Ovary (tissue), 9 donors: ENCODE results near the gene FARS2. TPM values are rescaled to one million over a fixed set of nuclear protein-coding genes. Genes with fewer than 3 reads are reported as not detected.

Experiments
- DNase-seq, 5 donors: peaks; one replicate each; pipeline ENCODE4 v3.0.0-alpha.2; 2019 to 2020
- H3K27ac ChIP-seq, 2 donors: fragments of 200-600 bp; one replicate each; pipeline versions ENCODE4 v1.5.1 to v1.8.0; 2019 to 2022
- H3K27me3 ChIP-seq: fragments of 200-600 bp; one replicate; pipeline ENCODE4 v1.8.0; 2022
- H3K36me3 ChIP-seq: fragments of 200-600 bp; sonication (generic); one replicate; pipeline ENCODE4 v1.5.1; 2019
- H3K4me1 ChIP-seq: one replicate; pipeline ENCODE4 v1.8.1; 2013; ENCODE audit warnings: mild to moderate bottlenecking, moderate library complexity; ENCODE audit not compliant: insufficient read depth
- H3K4me3 ChIP-seq: fragments of 200-600 bp; sonication (generic); one replicate; pipeline ENCODE4 v1.5.1; 2017
- H3K9me3 ChIP-seq, 2 donors: fragments of 200-600 bp in 1 of 2; sonication (generic) in 1 of 2; one replicate each; pipeline versions ENCODE4 v1.5.1 to v1.8.1; 2013 to 2019; ENCODE audit warnings: mild to moderate bottlenecking in 1 of 2, moderate library complexity in 1 of 2
- CTCF ChIP-seq, 3 donors: fragments of 450-650 bp in 2 of 3; fragments of 200-600 bp in 1 of 3; IDR thresholded peaks; one replicate each; pipeline versions ENCODE4 v1.5.1 to v1.8.0; 2016 to 2022; ENCODE audit warnings: antibody characterized with exemption in 3 of 3, mild to moderate bottlenecking in 1 of 3
- EP300 ChIP-seq: sonication (generic); formaldehyde crosslinking; IDR thresholded peaks from one replicate; pipeline ENCODE4 v1.6.1; 2017; ENCODE audit warnings: antibody characterized with exemption
- POLR2A ChIP-seq: fragments of 450-650 bp; IDR thresholded peaks from one replicate; pipeline ENCODE4 v1.6.1; 2017; ENCODE audit warnings: antibody characterized with exemption, mild to moderate bottlenecking, moderate library complexity
- WGBS, 3 donors: extraction: QIAGEN DNeasy Blood & Tissue Kit in 1 of 3; methylation state at CpG; one replicate each; pipeline versions ENCODE4 v1.1.5 to v1.1.7; 2013 to 2017; 5-methylcytosine and 5-hydroxymethylcytosine counted together
- intact Hi-C, 4 donors: fragments of 100-400 bp; cut with DNase I; formaldehyde crosslinking; loops; one replicate each; pipeline versions ENCODE4 v1.11.0 to v1.15.1; 2022 to 2023
- polyA plus RNA-seq, 2 donors: library from polyadenylated mRNA; stranded (reverse); fragments of 200-250 nt in 1 of 2; fragments of 350-450 nt in 1 of 2; fragmentation: Illumina TruSeq in 1 of 2; extraction: RNeasy Lipid Tissue Mini Kit (QIAGEN cat#74804) in 1 of 2; gene quantifications; one replicate each; pipeline ENCODE4 v1.2.3, GENCODE V29; 2013 to 2014
- total RNA-seq, 7 donors: library from RNA; depleted of rRNA in 2 of 7; stranded (reverse); fragments of >200 nt in 2 of 7; fragmentation: NEBNext Ultra II Directional in 3 of 7; extraction: Animal tissue kit (Norgen Biotek cat#: 25700) in 3 of 7; gene quantifications; one replicate each; pipeline versions ENCODE4 v1.1.0 to v1.2.4, GENCODE V29; 2016 to 2023
- donor health status: DM: no; HTN: no; CAD: no; lungs with moderate emphysema.
- donor health status: DM: no; HTN: no; CAD: no.
- donor health status: Bipolar disorder and iron deficiency.
- donor health status: DM: yes; HTN: yes; CAD: no.
- donor health status: DM: no; HTN: no; CAD: no.
- donor health status: DM: yes; HTN: yes; CAD: no.

The FARS2 gene
- total and polyA plus RNA-seq, 9 donors, result 9.2 to 17.5 (median 11.0) TPM

- intact Hi-C loops, result loop anchor here in 2 of 4 donors (10.0 kb wide), 2 partner anchors 45 to 55 kb away; no protein-coding TSS in a partner anchor
- peak overlapping the region; percentile 89 for H3K4me3 ChIP-seq
- no peaks in the 10 kb centered on the region for H3K9me3 ChIP-seq
- TF ChIP-seq CTCF (IDR thresholded peaks at IDR 0.05) (no peak), POLR2A (no peak)
- no peaks in the 10 kb centered on the region for H3K36me3 ChIP-seq
- peak in 2 of 5 donors; percentile 40 to 60 for DNase-seq
- peak overlapping the region; percentile 84 to 96 for H3K27ac ChIP-seq
- H3K27me3 ChIP-seq, result no peaks in the 10 kb centered on the region
- WGBS, 3 donors, result 2 to 3% (median 3%) methylated on average over 22 of the region's 22 CpGs
- peaks cover 5% of the 10 kb centered on the region for H3K4me1 ChIP-seq
These were observed 1.1 kb upstream of the FARS2 start for GRCh38 chr6:5260111-5260620.

- TF ChIP-seq EP300 (no peak), CTCF (IDR thresholded peaks at IDR 0.05) (no peak), POLR2A (no peak)
- H3K36me3 ChIP-seq, result no peaks in the 10 kb centered on the region
- no peaks in the 10 kb centered on the region for H3K9me3 ChIP-seq
These were observed 314 bp downstream of the FARS2 start for GRCh38 chr6:5261545-5262109.

GRCh38 chr6:5266423-5266822, 5.1 kb downstream of the FARS2 start:
- H3K27me3 ChIP-seq, result no peaks in the 10 kb centered on the region
- TF ChIP-seq CTCF (IDR thresholded peaks at IDR 0.05), result no peak
- no peak for TF ChIP-seq POLR2A
- no peak for TF ChIP-seq EP300
- DNase-seq, result no peak
- 86 to 95% (median 91%) methylated on average over 2 of the region's 2 CpGs for WGBS, 3 donors
- intact Hi-C loops, result loop anchor here in 2 of 4 donors (10.0 kb wide), 2 partner anchors 52 to 62 kb away; no protein-coding TSS in a partner anchor
- no peak overlapping the region for H3K27ac ChIP-seq
- no peaks in the 10 kb centered on the region for H3K9me3 ChIP-seq
- no peak overlapping the region for H3K4me3 ChIP-seq
- peaks cover 3% of the 10 kb centered on the region for H3K4me1 ChIP-seq
- H3K36me3 ChIP-seq, result no peaks in the 10 kb centered on the region

More at GRCh38 chr6:5261545-5262109, 314 bp downstream of the FARS2 start:
- intact Hi-C loops, result loop anchor here in 2 of 4 donors (10.0 kb wide), 2 partner anchors 47 to 57 kb away; no protein-coding TSS in a partner anchor
- no peaks in the 10 kb centered on the region for H3K27me3 ChIP-seq
- peak overlapping the region; percentile 89 for H3K4me3 ChIP-seq
- WGBS, 3 donors, result 0 to 1% (median 1%) methylated on average over 19 of the region's 19 CpGs
- H3K4me1 ChIP-seq, result peaks cover 5% of the 10 kb centered on the region
- DNase-seq, result no peak
- peak overlapping the region; percentile 84 to 96 for H3K27ac ChIP-seq

GRCh38 chr6:5270093-5270680, 8.9 kb downstream of the FARS2 start:
- Histone ChIP-seq H3K4me1 (no peaks in the 10 kb centered on the region), H3K36me3 (no peaks in the 10 kb centered on the region), H3K27me3 (no peaks in the 10 kb centered on the region), H3K9me3 (no peaks in the 10 kb centered on the region), H3K27ac (no peak overlapping the region), H3K4me3 (no peak overlapping the region)
- WGBS, 3 donors, result 24 to 29% (median 25%) methylated on average over 5 of the region's 5 CpGs
- intact Hi-C loops, result no loop called here
- DNase-seq, result no peak
- TF ChIP-seq EP300, result no peak
- TF ChIP-seq POLR2A, result no peak
- no peak for TF ChIP-seq CTCF (IDR thresholded peaks at IDR 0.05)
